OCI-LY3 (cell line): Measurements from ENCODE around the gene PTGS1.

ENCODE experiments used
- CTCF ChIP-seq: fragments of 200-600, 300-600 bp; sonication (generic); IDR thresholded peaks from 2 replicates; pipeline ENCODE4 v1.5.1; 2014; ENCODE audit warnings: antibody characterized with exemption, low read length, low read depth
- EZH2phosphoT487 ChIP-seq: fragments of 200-600 bp; shearing (Covaris generic); IDR thresholded peaks from 2 replicates; pipeline ENCODE4 v1.6.1; 2018; ENCODE audit warnings: antibody characterized with exemption, mixed run types, low read depth

DNA sequence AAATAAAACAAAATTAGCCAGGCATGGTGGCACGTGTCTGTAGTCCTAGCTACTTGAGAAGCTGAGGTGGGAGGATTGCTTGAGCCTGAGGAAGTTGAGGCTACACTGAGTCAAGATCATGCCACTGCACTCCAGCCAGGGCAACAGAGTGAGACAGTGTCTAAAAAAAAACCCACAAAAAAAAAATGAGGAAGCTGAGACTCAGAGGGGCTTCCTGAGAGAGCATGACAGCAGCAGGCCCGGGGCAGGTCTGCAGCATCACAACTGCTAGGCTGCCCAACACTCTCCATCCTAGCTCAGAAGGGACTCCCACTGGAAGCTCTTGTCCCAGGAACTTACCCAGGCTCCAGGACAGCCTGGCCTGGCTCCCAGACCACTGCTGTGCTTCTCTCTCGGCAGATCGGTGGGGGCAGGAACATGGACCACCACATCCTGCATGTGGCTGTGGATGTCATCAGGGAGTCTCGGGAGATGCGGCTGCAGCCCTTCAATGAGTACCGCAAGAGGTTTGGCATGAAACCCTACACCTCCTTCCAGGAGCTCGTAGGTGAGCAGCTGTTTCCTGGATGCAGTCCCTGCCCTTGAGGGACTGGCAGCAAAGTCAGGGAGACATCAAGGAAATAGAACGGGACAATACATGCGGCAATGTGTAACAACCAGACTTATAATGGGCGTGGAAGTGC, 19.1 kb downstream of the PTGS1 start:
- TF ChIP-seq CTCF (no peak), EZH2phosphoT487 (no peak)
